SK-N-SH (cell line): ENCODE data around the gene ZNF136. TPM values are rescaled to one million over a fixed set of nuclear protein-coding genes. Genes with fewer than 3 reads are reported as not detected.
A peak's percentile ranks its signal among the peaks of the same experiment; 100 is the strongest.

Experiments
- CTCF ChIA-PET: fragments of 300-600, 350-600 bp; formaldehyde crosslinking; extraction: SDS; loops from one replicate; lab custom pipeline; 2021; lab: Yijun Ruan, JAX
- POLR2A ChIA-PET: fragments of 350-600 bp; sonication (Branson Sonifier 250); formaldehyde crosslinking; extraction: SDS; loops from one replicate; lab custom pipeline; 2020; ENCODE audit warnings: antibody characterized with exemption, inconsistent platforms; lab: Yijun Ruan, JAX
- DNase-seq: peaks from one replicate; pipeline ENCODE4 v3.0.0; 2012
- H2AFZ ChIP-seq: fragments of 200-600 bp; sonication (generic); 2 replicates; pipeline ENCODE4 v1.8.1; 2016; ENCODE audit warnings: antibody characterized with exemption, mild to moderate bottlenecking, low read depth
- H3F3A ChIP-seq: fragments of 200-600 bp; sonication (generic); replicated peaks from 2 replicates; pipeline ENCODE3; 2016; ENCODE audit warnings: antibody characterized with exemption, mild to moderate bottlenecking; ENCODE audit not compliant: insufficient read depth
- H3K27ac ChIP-seq, 2 experiments: fragments of 200-500 bp in 1 of 2; fragments of 200-600 bp in 1 of 2; sonication (Bioruptor generic) in 1 of 2; sonication (generic), shearing (Covaris generic) in 1 of 2; 2 replicates each; pipeline versions ENCODE4 v1.5.1 to v1.6.1; 2014 to 2016; ENCODE audit warnings: low read depth in 2 of 2, inconsistent platforms in 1 of 2, low read length in 1 of 2, mild to moderate bottlenecking in 1 of 2, mixed read lengths in 1 of 2
- H3K27me3 ChIP-seq: fragments of 200-600 bp; sonication (generic), shearing (Covaris generic); 2 replicates; pipeline ENCODE4 v1.6.1; 2016; ENCODE audit warnings: mixed run types; ENCODE audit not compliant: insufficient read depth
- H3K36me3 ChIP-seq, 2 experiments: fragments of 200-500 bp in 1 of 2; fragments of 200-600 bp in 1 of 2; sonication (Bioruptor generic) in 1 of 2; sonication (generic) in 1 of 2; replicated peaks in 1 of 2; 2 replicates each; pipeline versions ENCODE3 to v1.5.1; 2014 to 2016; ENCODE audit warnings: low read length in 1 of 2, mild to moderate bottlenecking in 1 of 2; ENCODE audit not compliant: insufficient read depth in 2 of 2, control insufficient read depth in 1 of 2
- H3K4me1 ChIP-seq, 2 experiments: fragments of 200-500 bp in 1 of 2; fragments of 200-600 bp in 1 of 2; sonication (Bioruptor generic) in 1 of 2; sonication (generic), shearing (Covaris generic) in 1 of 2; 2 replicates each; pipeline versions ENCODE4 v1.5.1 to v1.6.1; 2014 to 2016; ENCODE audit warnings: low read depth in 1 of 2, low read length in 1 of 2, mixed run types in 1 of 2; ENCODE audit not compliant: insufficient read depth in 2 of 2, control insufficient read depth in 1 of 2
- H3K4me2 ChIP-seq: fragments of 200-600 bp; sonication (generic), shearing (Covaris generic); 2 replicates; pipeline ENCODE4 v1.6.1; 2017; ENCODE audit warnings: mixed run types
- H3K4me3 ChIP-seq, 2 experiments: fragments of 200-500 bp in 1 of 2; fragments of 200-600 bp in 1 of 2; sonication (Bioruptor generic) in 1 of 2; sonication (generic), shearing (Covaris generic) in 1 of 2; 2 replicates each; pipeline versions ENCODE4 v1.5.1 to v1.8.1; 2014 to 2016; ENCODE audit warnings: low read depth in 2 of 2, inconsistent platforms in 1 of 2, low read length in 1 of 2, mild to moderate bottlenecking in 1 of 2, mixed read lengths in 1 of 2, moderate library complexity in 1 of 2
- H3K79me2 ChIP-seq: fragments of 200-600 bp; sonication (generic); 2 replicates; pipeline ENCODE4 v1.8.1; 2017; ENCODE audit warnings: mild to moderate bottlenecking; ENCODE audit not compliant: insufficient read depth
- H3K9ac ChIP-seq: fragments of 200-600 bp; sonication (generic); 2 replicates; pipeline ENCODE4 v1.6.1; 2017; ENCODE audit warnings: mixed run types
- H3K9me2 ChIP-seq: fragments of 200-600 bp; sonication (generic); 2 replicates; pipeline ENCODE4 v1.6.1; 2017; ENCODE audit warnings: mixed run types
- H3K9me3 ChIP-seq: fragments of 200-600 bp; sonication (generic); 2 replicates; pipeline ENCODE4 v1.6.1; 2017; ENCODE audit warnings: mixed run types, mild to moderate bottlenecking, moderate library complexity
- H4K20me1 ChIP-seq: fragments of 200-600 bp; sonication (generic); 2 replicates; pipeline ENCODE4 v1.6.1; 2017; ENCODE audit warnings: mild to moderate bottlenecking, mixed run types; ENCODE audit not compliant: insufficient read depth
- CHD2 ChIP-seq: fragments of 150-350 bp; IDR thresholded peaks from 2 replicates; pipeline ENCODE4 v1.6.1; 2018; ENCODE audit warnings: low read length; ENCODE audit not compliant: partially characterized antibody
- CTCF ChIP-seq: fragments of 200-600 bp; sonication (generic); IDR thresholded peaks from 2 replicates; pipeline ENCODE4 v1.6.1; 2017; ENCODE audit warnings: antibody characterized with exemption, mild to moderate bottlenecking, moderate library complexity
- EZH2phosphoT487 ChIP-seq: fragments of 200-600 bp; sonication (generic); IDR thresholded peaks from 2 replicates; pipeline ENCODE4 v1.6.1; 2017; ENCODE audit warnings: low read depth, mixed run types, mild to moderate bottlenecking, antibody characterized with exemption, moderate library complexity, borderline replicate concordance
- MEF2A ChIP-seq: IDR thresholded peaks from 2 replicates; pipeline ENCODE4 v1.4.0; 2012; ENCODE audit warnings: low read depth, borderline replicate concordance
- NRF1 ChIP-seq: IDR thresholded peaks from 2 replicates; pipeline ENCODE4 v1.6.1; 2012; ENCODE audit warnings: low read depth, mild to moderate bottlenecking, low read length
- RAD21 ChIP-seq: IDR thresholded peaks from 2 replicates; pipeline ENCODE4 v1.6.1; 2012; ENCODE audit warnings: mild to moderate bottlenecking, low read length
- RXRA ChIP-seq: IDR thresholded peaks from 2 replicates; pipeline ENCODE4 v1.4.0; 2012; ENCODE audit warnings: low read depth, mild to moderate bottlenecking, borderline replicate concordance
- SIN3A ChIP-seq: IDR thresholded peaks from 2 replicates; pipeline ENCODE4 v1.6.1; 2012; ENCODE audit warnings: low read depth, mild to moderate bottlenecking, low read length, moderate library complexity, borderline replicate concordance
- SMC3 ChIP-seq: IDR thresholded peaks from 2 replicates; pipeline ENCODE4 v1.6.1; 2012; ENCODE audit warnings: low read depth, low read length, improper control_type of control experiment
- TAF1 ChIP-seq: IDR thresholded peaks from 2 replicates; pipeline ENCODE4 v1.6.1; 2012; ENCODE audit warnings: low read depth, mild to moderate bottlenecking, low read length, moderate library complexity, borderline replicate concordance
- TCF12 ChIP-seq: IDR thresholded peaks from 2 replicates; pipeline ENCODE4 v1.4.0; 2012
- TEAD4 ChIP-seq: IDR thresholded peaks from 2 replicates; pipeline ENCODE4 v1.4.0; 2012; ENCODE audit warnings: mild to moderate bottlenecking, borderline replicate concordance; ENCODE audit not compliant: insufficient read depth
- USF1 ChIP-seq: IDR thresholded peaks from 2 replicates; pipeline ENCODE4 v1.4.0; 2012; ENCODE audit warnings: low read depth, borderline replicate concordance
- USF2 ChIP-seq: fragments of 150-350 bp; IDR thresholded peaks from 2 replicates; pipeline ENCODE4 v1.6.1; 2017; ENCODE audit warnings: antibody characterized with exemption, low read length, low read depth, borderline replicate concordance
- ZBTB33 ChIP-seq: IDR thresholded peaks from 2 replicates; pipeline ENCODE4 v1.4.0; 2012; ENCODE audit warnings: low read depth, borderline replicate concordance
- WGBS: methylation state at CpG from one replicate; pipeline ENCODE4 v1.1.6; 2017; ENCODE audit warnings: low lambda C conversion rate; 5-methylcytosine and 5-hydroxymethylcytosine counted together
- polyA plus RNA-seq, 3 experiments: library from polyadenylated mRNA; depleted of rRNA; stranded (reverse); fragments of >200 nt; gene quantifications; 2 replicates each; pipeline ENCODE4 v1.2.3, GENCODE V29; 2012

Gene ZNF136
- polyA plus RNA-seq, 1 of the 3 experiments (the other 2 are of a cell fraction): 1.7 TPM

- Histone ChIP-seq H3K9me2 (no peaks in the 10 kb centered on the region), H3K4me3 (peak overlapping the region in 1 of 2 experiments; percentile 40; a peak in 1 of 4 replicates), H3K9ac (no peak overlapping the region), H3K79me2 (no peaks in the 10 kb centered on the region), H3K27ac (no peak overlapping the region), H4K20me1 (no peaks in the 10 kb centered on the region), H3K4me1 (no peaks in the 10 kb centered on the region), H3F3A (peaks cover 3% of the 10 kb centered on the region), H2AFZ (no peak overlapping the region), H3K27me3 (no peaks in the 10 kb centered on the region), H3K4me2 (no peak overlapping the region), H3K36me3 (peaks cover 0 to 14% of the 10 kb centered on the region in 2 experiments), H3K9me3 (peaks cover 5% of the 10 kb centered on the region; the same call in 1 of the 2 replicates)
- peak; percentile 45 for DNase-seq
- WGBS: 4% methylated on average over 2 of the region's 2 CpGs
- CTCF ChIA-PET: interaction anchor here (0.6 to 2.7 kb wide), 9 partner anchors 9 to 472 kb away, joined by 3 to 13 read pairs (median 3); partner anchors contain the start of gene ZNF20
- TF ChIP-seq SMC3 (peak; percentile 28; the same call in 1 of the 2 replicates), NRF1 (no peak), ZBTB33 (no peak), CTCF (peak; percentile 56), TAF1 (no peak), RAD21 (peak; percentile 37), TEAD4 (no peak)
- POLR2A ChIA-PET: no interaction called here
Measured at GRCh38 chr19:12126707-12127106, 36.2 kb upstream of the ZNF136 start.

- POLR2A ChIA-PET: no interaction called here
- H3F3A ChIP-seq: peaks cover 3% of the 10 kb centered on the region
- H3K9me3 ChIP-seq: peaks cover 22% of the 10 kb centered on the region
- H3K27ac ChIP-seq: no peak overlapping the region
- no peaks in the 10 kb centered on the region for H4K20me1 ChIP-seq
- H3K27me3 ChIP-seq: no peaks in the 10 kb centered on the region
- CTCF ChIA-PET: interaction anchor here (0.8 to 1.2 kb wide), 3 partner anchors 11 to 74 kb away, joined by 3 to 5 read pairs (median 3); no protein-coding TSS in a partner anchor
- H3K79me2 ChIP-seq: peaks cover 22% of the 10 kb centered on the region
- no peak overlapping the region for H3K9ac ChIP-seq
- no peaks in the 10 kb centered on the region for H3K9me2 ChIP-seq
- no peak overlapping the region for H2AFZ ChIP-seq
- no peaks in the 10 kb centered on the region for H3K4me1 ChIP-seq
- H3K4me2 ChIP-seq: no peak overlapping the region
- 89% methylated on average over 3 of the region's 3 CpGs for WGBS
- DNase-seq: no peak
- no peak overlapping the region; a peak in 1 of 4 replicates for H3K4me3 ChIP-seq
- H3K36me3 ChIP-seq: peaks cover 28 to 77% of the 10 kb centered on the region in 2 experiments
- no peak for TF ChIP-seq CTCF
- no peak for TF ChIP-seq SMC3
- no peak for TF ChIP-seq USF1
- no peak for TF ChIP-seq EZH2phosphoT487
- TF ChIP-seq TEAD4: no peak
- no peak for TF ChIP-seq CHD2
- no peak for TF ChIP-seq SIN3A
- TF ChIP-seq TCF12: no peak
- TF ChIP-seq RXRA: no peak
- TF ChIP-seq MEF2A: no peak
- no peak for TF ChIP-seq USF2
- no peak for TF ChIP-seq ZBTB33
Measured at GRCh38 chr19:12133069-12133468, 29.8 kb upstream of the ZNF136 start.
